Epidermal melanocyte (primary cell): ENCODE results near the gene NALF2.

ENCODE experiments used
- DNase-seq: peaks from one replicate; pipeline ENCODE4 v3.0.0; 2011; ENCODE audit warnings: low spot score; ENCODE audit not compliant: insufficient read length

The NALF2 gene

GRCh38 chrX:69503782-69504625 lies at the start of gene NALF2:
Gene NALF2 (plus strand): TSS chrX:69504326. CDS start chrX:69505283, 957 bp downstream.
- DNase-seq, result no peak

- no peak for DNase-seq
Observed at GRCh38 chrX:69457756-69458155, 46.4 kb upstream of the NALF2 start.

- no peak for DNase-seq
Observed at GRCh38 chrX:69466546-69466945, 37.6 kb upstream of the NALF2 start.

GRCh38 chrX:69469975-69470374 lies 34.2 kb upstream of the NALF2 start:
- DNase-seq, result no peak

- DNase-seq, result no peak
Observed at GRCh38 chrX:69489625-69490024, 14.5 kb upstream of the NALF2 start.

GRCh38 chrX:69493193-69493592 lies 10.9 kb upstream of the NALF2 start:
- DNase-seq, result no peak

GRCh38 chrX:69493766-69494165 lies 10.4 kb upstream of the NALF2 start:
- DNase-seq, result no peak

- no peak for DNase-seq
Observed at GRCh38 chrX:69496183-69496582, 7.9 kb upstream of the NALF2 start.

- no peak for DNase-seq
Observed at GRCh38 chrX:69501429-69501828, 2.7 kb upstream of the NALF2 start.

- no peak for DNase-seq
Observed at GRCh38 chrX:69503228-69503781, 821 bp upstream of the NALF2 start.

- no peak for DNase-seq
Observed at GRCh38 chrX:69504626-69505612, 793 bp downstream of the NALF2 start.

GRCh38 chrX:69505772-69506616 lies 1.9 kb downstream of the NALF2 start:
- no peak for DNase-seq

GRCh38 chrX:69506617-69507499 lies 2.7 kb downstream of the NALF2 start:
- DNase-seq, result no peak

- DNase-seq, result no peak
Observed at GRCh38 chrX:69507500-69507789, 3.3 kb downstream of the NALF2 start.

GRCh38 chrX:69508610-69509009 lies 4.5 kb downstream of the NALF2 start:
- no peak for DNase-seq

- no peak for DNase-seq
Observed at GRCh38 chrX:69510137-69510715, 6.1 kb downstream of the NALF2 start.

- no peak for DNase-seq
Observed at GRCh38 chrX:69510914-69511513, 6.9 kb downstream of the NALF2 start.

GRCh38 chrX:69522052-69522451 lies 17.9 kb downstream of the NALF2 start:
- DNase-seq, result no peak

GRCh38 chrX:69523314-69523713 lies 19.2 kb downstream of the NALF2 start:
- no peak for DNase-seq
